ENCODE data around the gene ALDH1A1.

GRCh38 chr9:72898360-72898759 is 54.5 kb downstream of the ALDH1A1 start:
- TF ChIP-seq HDAC6 (IDR thresholded peaks at IDR 0.05; ENCODE audit: low read depth, low read length): no peak
- TF ChIP-seq SRSF9 (IDR thresholded peaks at IDR 0.05; ENCODE audit: borderline replicate concordance, low read depth, low read length): no peak
- no peak for TF ChIP-seq ZBTB12 (CRISPR knock-in tag; IDR thresholded peaks at IDR 0.05)
- no peak for TF ChIP-seq STAT6 (CRISPR knock-in tag; IDR thresholded peaks at IDR 0.05)
- no peak for TF ChIP-seq ZNF311 (CRISPR knock-in tag; IDR thresholded peaks at IDR 0.05)
- no peak for TF ChIP-seq SIN3B (IDR thresholded peaks at IDR 0.05; ENCODE audit: low read depth)
- TF ChIP-seq ZNF444 (CRISPR knock-in tag; IDR thresholded peaks at IDR 0.05): no peak
- no peak for TF ChIP-seq CTCF (IDR thresholded peaks at IDR 0.05 in 2 of 3, conservative IDR thresholded peaks at IDR 0.05 in 1 of 3; ENCODE audit: insufficient read depth in 2 of 3, low read depth in 1 of 3, low read length in 3 of 3)
- TF ChIP-seq ZNF274 (IDR thresholded peaks at IDR 0.05; ENCODE audit: borderline replicate concordance, low read depth, low read length): no peak
- TF ChIP-seq ZNF318 (IDR thresholded peaks at IDR 0.05; ENCODE audit: borderline replicate concordance in 1 of 2, low read depth in 1 of 2): no peak
- TF ChIP-seq TGIF2 (CRISPR knock-in tag; IDR thresholded peaks at IDR 0.05): no peak
- no peak for TF ChIP-seq TAF1 (IDR thresholded peaks at IDR 0.05; ENCODE audit: control insufficient read depth, extremely low read depth, insufficient read depth, low read length, severe bottlenecking)
- no peak for TF ChIP-seq HDAC2 (IDR thresholded peaks at IDR 0.05)
